Measurements from ENCODE around the gene ZNF646.

Gene ZNF646

DNA sequence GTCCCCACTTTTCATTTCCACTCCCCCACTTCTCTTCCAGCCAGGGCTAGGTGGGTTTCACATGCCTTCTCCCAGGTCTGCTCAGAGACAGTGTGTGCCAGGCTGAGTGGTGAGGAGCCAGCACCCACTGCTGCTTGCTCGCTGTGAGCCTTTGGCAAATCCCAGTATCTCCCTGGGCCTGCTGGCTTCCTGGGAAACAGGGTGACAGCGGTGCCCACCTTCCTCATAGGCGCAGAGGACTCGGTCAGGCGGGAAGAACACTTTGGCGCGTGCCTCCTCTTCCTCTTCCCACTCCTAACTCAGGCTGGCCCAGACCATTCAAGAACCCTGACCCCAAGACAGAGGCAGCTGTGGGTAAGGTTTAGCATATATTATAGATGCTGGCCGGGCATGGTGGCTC is 15.0 kb downstream of the ZNF646 start:
- H3K27ac ChIP-seq (ENCODE audit: low read depth, low read length): no peak overlapping the region
- no peak overlapping the region for H3K23ac ChIP-seq (ENCODE audit: low read length)
- peaks cover 4% of the 10 kb centered on the region for H3K79me2 ChIP-seq (ENCODE audit: control insufficient read depth, insufficient read depth, low read length, poor library complexity)
- H3K18ac ChIP-seq (ENCODE audit: low read length): no peak overlapping the region
- H3K9ac ChIP-seq (ENCODE audit: low read length): no peak overlapping the region
- no peak overlapping the region for H2BK12ac ChIP-seq (ENCODE audit: low read length)
- H3K27me3 ChIP-seq (ENCODE audit: insufficient read depth, low read length): no peaks in the 10 kb centered on the region
- H4K91ac ChIP-seq (ENCODE audit: low read depth, low read length): no peak overlapping the region
- peaks cover 31 to 43% of the 10 kb centered on the region in 2 experiments for H3K36me3 ChIP-seq (ENCODE audit: control insufficient read depth in 1 of 2, insufficient read depth in 2 of 2, low read length in 2 of 2)
- H2AFZ ChIP-seq (ENCODE audit: insufficient read depth, low read length, poor library complexity): no peak overlapping the region
- H2BK120ac ChIP-seq (ENCODE audit: insufficient read depth, low read length, poor library complexity): no peak overlapping the region
- H4K8ac ChIP-seq (ENCODE audit: low read depth, low read length): no peak overlapping the region
- no peak overlapping the region for H2AK5ac ChIP-seq (ENCODE audit: low read length)
- H2BK5ac ChIP-seq (ENCODE audit: low read depth, low read length, poor library complexity): no peak overlapping the region
- DNase-seq: no peak
- no CpG with 5 or more reads among the region's 8 CpGs for WGBS (ENCODE audit: extremely low coverage, insufficient coverage, insufficient read length)
- H3K4me1 ChIP-seq (ENCODE audit: control insufficient read depth in 1 of 2, insufficient read depth in 2 of 2, low read length in 2 of 2): peaks cover 3 to 4% of the 10 kb centered on the region in 2 experiments
- no peak overlapping the region for H4K12ac ChIP-seq (ENCODE audit: low read depth, low read length)
- peaks cover 2% of the 10 kb centered on the region for H3K79me1 ChIP-seq (ENCODE audit: low read length)
- no peak overlapping the region for H3K4me3 ChIP-seq (ENCODE audit: low read depth, low read length)
- H3K9me3 ChIP-seq (ENCODE audit: insufficient read depth, low read depth, low read length): no peaks in the 10 kb centered on the region
- no peak overlapping the region for H3K14ac ChIP-seq (ENCODE audit: low read length)
- no peak overlapping the region for H3K4ac ChIP-seq (ENCODE audit: low read depth, low read length)
- no peak overlapping the region for H3K4me2 ChIP-seq (ENCODE audit: low read length)

DNA sequence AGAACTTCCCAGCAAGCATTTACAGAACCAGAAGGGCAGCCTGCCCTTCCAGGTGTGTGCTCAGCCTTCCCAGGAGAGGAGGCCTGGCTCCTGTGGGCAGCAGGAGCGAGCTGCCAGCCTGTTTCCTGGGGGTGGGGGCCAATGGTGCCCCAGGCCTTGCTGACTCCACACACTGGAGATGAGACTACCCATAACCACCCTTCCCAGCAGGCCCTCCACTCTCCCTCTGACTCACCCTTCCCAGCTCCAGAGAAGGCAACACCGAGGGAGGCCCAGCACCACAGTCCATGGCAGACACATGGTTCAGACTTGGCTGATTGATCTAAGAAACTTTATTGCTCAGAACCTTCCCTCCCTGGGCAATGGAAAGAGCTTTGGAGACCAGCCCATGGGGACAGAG is 16.3 kb downstream of the ZNF646 start:
- no peak overlapping the region for H2BK120ac ChIP-seq (ENCODE audit: insufficient read depth, low read length, poor library complexity)
- H3K9me3 ChIP-seq (ENCODE audit: insufficient read depth, low read depth, low read length): peaks cover 1% of the 10 kb centered on the region
- no peak overlapping the region for H3K9ac ChIP-seq (ENCODE audit: low read length)
- H3K18ac ChIP-seq (ENCODE audit: low read length): no peak overlapping the region
- WGBS (ENCODE audit: extremely low coverage, insufficient coverage, insufficient read length): no CpG with 5 or more reads among the region's 2 CpGs
- H3K4me2 ChIP-seq (ENCODE audit: low read length): no peak overlapping the region
- H3K4me1 ChIP-seq (ENCODE audit: control insufficient read depth in 1 of 2, insufficient read depth in 2 of 2, low read length in 2 of 2): peaks cover 3 to 4% of the 10 kb centered on the region in 2 experiments
- no peak overlapping the region for H3K23ac ChIP-seq (ENCODE audit: low read length)
- no peak overlapping the region for H3K4ac ChIP-seq (ENCODE audit: low read depth, low read length)
- DNase-seq: no peak
- peaks cover 28 to 32% of the 10 kb centered on the region in 2 experiments for H3K36me3 ChIP-seq (ENCODE audit: control insufficient read depth in 1 of 2, insufficient read depth in 2 of 2, low read length in 2 of 2)
- no peak overlapping the region for H3K4me3 ChIP-seq (ENCODE audit: low read depth, low read length)
- H3K79me1 ChIP-seq (ENCODE audit: low read length): peaks cover 6% of the 10 kb centered on the region
- H2AK5ac ChIP-seq (ENCODE audit: low read length): no peak overlapping the region
- H2AFZ ChIP-seq (ENCODE audit: insufficient read depth, low read length, poor library complexity): no peak overlapping the region
- no peaks in the 10 kb centered on the region for H3K27me3 ChIP-seq (ENCODE audit: insufficient read depth, low read length)
- H3K27ac ChIP-seq (ENCODE audit: low read depth, low read length): no peak overlapping the region
- no peak overlapping the region for H3K14ac ChIP-seq (ENCODE audit: low read length)
- no peak overlapping the region for H2BK12ac ChIP-seq (ENCODE audit: low read length)
- H2BK5ac ChIP-seq (ENCODE audit: low read depth, low read length, poor library complexity): no peak overlapping the region
- H3K79me2 ChIP-seq (ENCODE audit: control insufficient read depth, insufficient read depth, low read length, poor library complexity): peaks cover 7% of the 10 kb centered on the region
- no peak overlapping the region for H4K8ac ChIP-seq (ENCODE audit: low read depth, low read length)
- H4K91ac ChIP-seq (ENCODE audit: low read depth, low read length): no peak overlapping the region
- H4K12ac ChIP-seq (ENCODE audit: low read depth, low read length): no peak overlapping the region

DNA sequence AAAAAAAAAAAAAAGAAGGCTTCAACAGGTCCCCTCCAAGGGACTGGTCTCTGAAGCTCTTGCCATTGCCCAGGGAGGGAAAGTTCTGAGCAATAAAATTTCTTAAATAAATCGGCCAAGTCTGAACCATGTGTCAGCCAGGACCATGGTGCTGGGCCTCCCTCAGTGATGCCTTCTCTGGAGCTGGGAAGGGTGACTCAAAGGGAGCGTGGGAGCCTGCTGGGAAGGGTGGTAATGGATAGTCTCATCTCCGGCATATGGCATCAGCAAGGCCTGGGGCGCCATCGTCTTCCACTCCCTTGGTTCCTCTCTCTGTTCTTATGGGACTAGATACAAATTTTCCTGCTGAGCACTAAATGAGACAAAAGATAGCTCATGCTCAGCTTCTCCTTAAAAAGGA is 18.1 kb downstream of the ZNF646 start:
- Histone ChIP-seq H3K79me2 (ENCODE audit: control insufficient read depth, insufficient read depth, low read length, poor library complexity) (peaks cover 7% of the 10 kb centered on the region), H3K79me1 (ENCODE audit: low read length) (peaks cover 6% of the 10 kb centered on the region), H3K27ac (ENCODE audit: low read depth, low read length) (no peak overlapping the region), H3K4ac (ENCODE audit: low read depth, low read length) (no peak overlapping the region), H4K91ac (ENCODE audit: low read depth, low read length) (no peak overlapping the region), H3K27me3 (ENCODE audit: insufficient read depth, low read length) (no peaks in the 10 kb centered on the region), H4K12ac (ENCODE audit: low read depth, low read length) (no peak overlapping the region), H3K4me2 (ENCODE audit: low read length) (no peak overlapping the region), H3K18ac (ENCODE audit: low read length) (no peak overlapping the region), H2BK12ac (ENCODE audit: low read length) (no peak overlapping the region), H3K9me3 (ENCODE audit: insufficient read depth, low read depth, low read length) (peaks cover 1% of the 10 kb centered on the region), H2AFZ (ENCODE audit: insufficient read depth, low read length, poor library complexity) (no peak overlapping the region), H3K9ac (ENCODE audit: low read length) (no peak overlapping the region), H2AK5ac (ENCODE audit: low read length) (no peak overlapping the region), H3K4me3 (ENCODE audit: low read depth, low read length) (no peak overlapping the region), H2BK120ac (ENCODE audit: insufficient read depth, low read length, poor library complexity) (no peak overlapping the region), H2BK5ac (ENCODE audit: low read depth, low read length, poor library complexity) (no peak overlapping the region), H3K23ac (ENCODE audit: low read length) (no peak overlapping the region), H3K4me1 (ENCODE audit: control insufficient read depth in 1 of 2, insufficient read depth in 2 of 2, low read length in 2 of 2) (peaks cover 3 to 4% of the 10 kb centered on the region in 2 experiments), H3K36me3 (ENCODE audit: control insufficient read depth in 1 of 2, insufficient read depth in 2 of 2, low read length in 2 of 2) (peaks cover 25 to 27% of the 10 kb centered on the region in 2 experiments), H3K14ac (ENCODE audit: low read length) (no peak overlapping the region), H4K8ac (ENCODE audit: low read depth, low read length) (no peak overlapping the region)
- WGBS (ENCODE audit: extremely low coverage, insufficient coverage, insufficient read length): no CpG with 5 or more reads among the region's 5 CpGs
- DNase-seq: no peak

GRCh38 chr16:31093132-31093703 is 19.0 kb downstream of the ZNF646 start:
- whole genome bisulfite sequencing (ENCODE audit: extremely low coverage, insufficient coverage, insufficient read length): no CpG with 5 or more reads among the region's 17 CpGs
- Histone ChIP-seq H2AFZ (ENCODE audit: insufficient read depth, low read length, poor library complexity) (no peak overlapping the region), H3K27ac (ENCODE audit: low read depth, low read length) (no peak overlapping the region), H3K4me3 (ENCODE audit: low read depth, low read length) (no peak overlapping the region), H2BK12ac (ENCODE audit: low read length) (no peak overlapping the region), H3K36me3 (ENCODE audit: control insufficient read depth in 1 of 2, insufficient read depth in 2 of 2, low read length in 2 of 2) (peaks cover 17 to 24% of the 10 kb centered on the region in 2 experiments), H3K18ac (ENCODE audit: low read length) (peak overlapping the region; percentile 7), H4K8ac (ENCODE audit: low read depth, low read length) (peak overlapping the region; percentile 62), H3K4me2 (ENCODE audit: low read length) (peak overlapping the region; percentile 60), H4K91ac (ENCODE audit: low read depth, low read length) (no peak overlapping the region), H2BK5ac (ENCODE audit: low read depth, low read length, poor library complexity) (no peak overlapping the region), H3K14ac (ENCODE audit: low read length) (no peak overlapping the region), H3K79me2 (ENCODE audit: control insufficient read depth, insufficient read depth, low read length, poor library complexity) (peaks cover 7% of the 10 kb centered on the region), H3K27me3 (ENCODE audit: insufficient read depth, low read length) (no peaks in the 10 kb centered on the region), H3K4ac (ENCODE audit: low read depth, low read length) (peak overlapping the region; percentile 22), H4K12ac (ENCODE audit: low read depth, low read length) (no peak overlapping the region), H3K9ac (ENCODE audit: low read length) (peak overlapping the region; percentile 32), H3K23ac (ENCODE audit: low read length) (no peak overlapping the region), H2AK5ac (ENCODE audit: low read length) (no peak overlapping the region), H2BK120ac (ENCODE audit: insufficient read depth, low read length, poor library complexity) (no peak overlapping the region), H3K79me1 (ENCODE audit: low read length) (peaks cover 6% of the 10 kb centered on the region), H3K9me3 (ENCODE audit: insufficient read depth, low read depth, low read length) (peaks cover 1% of the 10 kb centered on the region), H3K4me1 (ENCODE audit: control insufficient read depth in 1 of 2, insufficient read depth in 2 of 2, low read length in 2 of 2) (peaks cover 3 to 4% of the 10 kb centered on the region in 2 experiments)
- peak; percentile 33 to 52 for DNase-seq

Measured in trophoblast cell (in vitro differentiated cells and primary cell).